A549 (cell line): Measurements from ENCODE around the gene CARS1. TPM values are rescaled to one million over a fixed set of nuclear protein-coding genes. Genes with fewer than 3 reads are reported as not detected.

Source experiments
- ATAC-seq, 2 experiments: fragments of 200-7000 bp in 1 of 2; fragments of >200 bp in 1 of 2; cut with Nextera tagmentation in 1 of 2; cut with Tn5 transposase in 1 of 2; 3 replicates each; pipeline versions ENCODE4 v1.8.0 to v1.9.1; 2018 to 2020; ENCODE audit warnings: mild to moderate bottlenecking in 1 of 2, moderate library complexity in 1 of 2
- CTCF ChIA-PET: fragments of 300-600 bp; sonication (Branson Sonifier 250); formaldehyde crosslinking; extraction: SDS; loops from one replicate; lab custom pipeline; 2021; ENCODE audit warnings: antibody characterized with exemption, inconsistent platforms; lab: Yijun Ruan, JAX
- POLR2A ChIA-PET: fragments of 350-600 bp; formaldehyde crosslinking; extraction: SDS; loops from one replicate; lab custom pipeline; 2021; ENCODE audit warnings: antibody characterized with exemption, inconsistent platforms; lab: Yijun Ruan, JAX
- DNase-seq, 2 experiments: peaks; one replicate each; pipeline versions ENCODE4 v3.0.0 to v3.0.0-alpha.2; 2011 to 2016; ENCODE audit warnings: low read depth in 1 of 2, low spot score in 1 of 2
- FAIRE-seq: peaks from 2 replicates; lab custom pipeline; 2011; peaks lifted over from hg19 to GRCh38; lab: Jason Lieb, UNC
- H3K27ac ChIP-seq, 2 experiments: fragments of >200 bp; sonication (Bioruptor Twin); formaldehyde crosslinking; 3 replicates each; pipeline ENCODE4 v1.5.1; 2016 to 2017
- H3K4me1 ChIP-seq: fragments of >200 bp; sonication (Bioruptor Twin); formaldehyde crosslinking; 3 replicates; pipeline ENCODE4 v1.6.1; 2016
- H3K4me2 ChIP-seq: fragments of >200 bp; sonication (Bioruptor Twin); formaldehyde crosslinking; 3 replicates; pipeline ENCODE4 v1.6.1; 2016
- H3K4me3 ChIP-seq: fragments of >200 bp; sonication (Bioruptor Twin); formaldehyde crosslinking; 3 replicates; pipeline ENCODE4 v1.5.1; 2016
- H3K9me3 ChIP-seq: fragments of >200 bp; sonication (Bioruptor Twin); formaldehyde crosslinking; 3 replicates; pipeline ENCODE4 v1.6.1; 2016
- BHLHE40 ChIP-seq: IDR thresholded peaks from 2 replicates; pipeline ENCODE4 v1.6.1; 2012; ENCODE audit warnings: low read depth, low read length, inconsistent platforms
- CBX2 ChIP-seq: fragments of 200-600 bp; sonication (generic); IDR thresholded peaks from 2 replicates; pipeline ENCODE4 v1.6.1; 2016; ENCODE audit warnings: low read depth, mild to moderate bottlenecking, borderline replicate concordance
- CBX8 ChIP-seq: fragments of 200-600 bp; sonication (generic); IDR thresholded peaks from 2 replicates; pipeline ENCODE4 v1.6.1; 2016
- CHD4 ChIP-seq: fragments of 200-600 bp; sonication (generic); IDR thresholded peaks from 2 replicates; pipeline ENCODE4 v1.6.1; 2016; ENCODE audit warnings: antibody characterized with exemption, mild to moderate bottlenecking, borderline replicate concordance
- EHF ChIP-seq: fragments of 250-450 bp; sonication (Bioruptor Pico); IDR thresholded peaks from 2 replicates; pipeline ENCODE4 v1.5.0; 2020; ENCODE audit warnings: mild to moderate bottlenecking
- EP300 ChIP-seq, 2 experiments: fragments of >200 bp; sonication (Bioruptor Twin); formaldehyde crosslinking; IDR thresholded peaks; 2 replicates in 1 of 2; 3 replicates in 1 of 2; pipeline ENCODE4 v1.6.1; 2016 to 2017
- FOSB ChIP-seq: fragments of 250-450 bp; sonication (Bioruptor Pico); IDR thresholded peaks from 2 replicates; pipeline ENCODE4 v1.5.0; 2020; ENCODE audit warnings: mild to moderate bottlenecking, moderate library complexity
- FOSL2 ChIP-seq, 2 experiments: fragments of 450-650 bp in 1 of 2; fragments of >200 bp in 1 of 2; sonication (Bioruptor Twin) in 1 of 2; formaldehyde crosslinking; IDR thresholded peaks; 2 replicates each; pipeline versions ENCODE4 v1.5.0 to v1.6.1; 2016 to 2020; ENCODE audit warnings: mild to moderate bottlenecking in 1 of 2, moderate library complexity in 1 of 2
- GATA3 ChIP-seq: IDR thresholded peaks from 2 replicates; pipeline ENCODE4 v1.6.1; 2012; ENCODE audit warnings: borderline replicate concordance
- HDAC2 ChIP-seq: fragments of 200-600 bp; sonication (generic); IDR thresholded peaks from 2 replicates; pipeline ENCODE4 v1.6.1; 2016
- HOXA7 ChIP-seq: fragments of 250-450 bp; sonication (Bioruptor Pico); IDR thresholded peaks from 2 replicates; pipeline ENCODE4 v1.5.0; 2020; ENCODE audit warnings: mild to moderate bottlenecking, moderate library complexity
- HOXB13 ChIP-seq: fragments of 250-450 bp; sonication (Bioruptor Pico); IDR thresholded peaks from 2 replicates; pipeline ENCODE4 v1.5.0; 2020; ENCODE audit warnings: low read depth, mild to moderate bottlenecking, moderate library complexity
- JUN ChIP-seq, 2 experiments: fragments of >200 bp; sonication (Bioruptor Twin); formaldehyde crosslinking; IDR thresholded peaks; 2 replicates in 1 of 2; 3 replicates in 1 of 2; pipeline ENCODE4 v1.6.1; 2016 to 2017
- KDM1A ChIP-seq: fragments of 200-600 bp; sonication (generic); IDR thresholded peaks from 2 replicates; pipeline ENCODE4 v1.6.1; 2016; ENCODE audit warnings: low read depth, mild to moderate bottlenecking
- MAZ ChIP-seq: fragments of 150-350 bp; IDR thresholded peaks from 2 replicates; pipeline ENCODE4 v1.6.1; 2014; ENCODE audit warnings: antibody characterized with exemption, low read depth, low read length, borderline replicate concordance
- PHF8 ChIP-seq: fragments of 200-600 bp; sonication (generic); IDR thresholded peaks from 2 replicates; pipeline ENCODE4 v1.6.1; 2016; ENCODE audit warnings: low read depth, mild to moderate bottlenecking, antibody characterized with exemption, moderate library complexity, borderline replicate concordance
- POLR2A ChIP-seq: IDR thresholded peaks from 2 replicates; pipeline ENCODE4 v1.6.1; 2012; ENCODE audit warnings: mild to moderate bottlenecking, low read length
- RAD21 ChIP-seq, 2 experiments: fragments of >200 bp in 1 of 2; sonication (Bioruptor Twin) in 1 of 2; formaldehyde crosslinking in 1 of 2; IDR thresholded peaks in 1 of 2; conservative IDR thresholded peaks in 1 of 2; 2 replicates in 1 of 2; 3 replicates in 1 of 2; pipeline ENCODE4 v1.6.1; 2012 to 2018; ENCODE audit warnings: inconsistent platforms in 1 of 2
- RARB ChIP-seq: fragments of 250-450 bp; sonication (Bioruptor Pico); IDR thresholded peaks from 2 replicates; pipeline ENCODE4 v1.8.0; 2021; ENCODE audit warnings: mild to moderate bottlenecking, moderate library complexity
- RCOR1 ChIP-seq: fragments of 150-350 bp; IDR thresholded peaks from 2 replicates; pipeline ENCODE4 v1.6.1; 2014; ENCODE audit warnings: antibody characterized with exemption, low read length, low read depth
- RNF2 ChIP-seq: fragments of 200-600 bp; sonication (generic); IDR thresholded peaks from 2 replicates; pipeline ENCODE4 v1.6.1; 2016; ENCODE audit warnings: low read depth, mild to moderate bottlenecking, antibody characterized with exemption, moderate library complexity, borderline replicate concordance
- SREBF2 ChIP-seq: fragments of 450-650 bp; IDR thresholded peaks from 2 replicates; pipeline ENCODE4 v1.6.1; 2014; ENCODE audit warnings: mild to moderate bottlenecking, moderate library complexity
- ZFP36 ChIP-seq: fragments of 450-650 bp; IDR thresholded peaks from 2 replicates; pipeline ENCODE4 v1.6.1; 2014; ENCODE audit warnings: borderline replicate concordance; ENCODE audit not compliant: partially characterized antibody
- ZSCAN20 ChIP-seq: fragments of 250-450 bp; sonication (Bioruptor Pico); IDR thresholded peaks from 2 replicates; pipeline ENCODE4 v1.8.0; 2022; ENCODE audit warnings: mild to moderate bottlenecking, moderate library complexity
- WGBS: methylation state at CpG from one replicate; pipeline ENCODE4 v1.1.6; 2017; ENCODE audit errors: missing lambda C conversion rate; 5-methylcytosine and 5-hydroxymethylcytosine counted together
- polyA plus RNA-seq, 4 experiments: library from polyadenylated mRNA; depleted of rRNA in 3 of 4; stranded (reverse); fragments of >200 nt; fragmentation: RNase III in 1 of 4; extraction: RNeasy Plus Mini Kit Qiagen cat#74134 plus additional on column Dnase treatment in 1 of 4; gene quantifications; 2 replicates in 3 of 4; 3 replicates in 1 of 4; pipeline ENCODE4 v1.2.3, GENCODE V29; 2011 to 2017
- TF ChIP-seq, protein P1 (sequence below): IDR thresholded peaks from 2 replicates; pipeline ENCODE4 v1.6.1; 2012; ENCODE audit warnings: low read depth, borderline replicate concordance
- TF ChIP-seq, protein P2 (sequence below): fragments of 450-650 bp; IDR thresholded peaks from 2 replicates; pipeline ENCODE4 v1.6.1; 2014; ENCODE audit warnings: antibody characterized with exemption
- TF ChIP-seq, protein P3 (sequence below): fragments of 250-450 bp; sonication (Bioruptor Pico); IDR thresholded peaks from 2 replicates; pipeline ENCODE4 v1.5.0; 2021; ENCODE audit warnings: mild to moderate bottlenecking, moderate library complexity, borderline replicate concordance
- TF ChIP-seq, protein P4 (sequence below): fragments of >200 bp; sonication (Bioruptor Twin); formaldehyde crosslinking; IDR thresholded peaks from 3 replicates; pipeline ENCODE4 v1.5.1; 2016
- TF ChIP-seq, protein P5 (sequence below): fragments of >200 bp; sonication (Bioruptor Twin); formaldehyde crosslinking; IDR thresholded peaks from 2 replicates; pipeline ENCODE4 v1.6.1; 2016

The CARS1 gene
- polyA plus RNA-seq, 2 of the 4 experiments (the other 2 are of a cell fraction), result 52.7 to 130 TPM

DNA sequence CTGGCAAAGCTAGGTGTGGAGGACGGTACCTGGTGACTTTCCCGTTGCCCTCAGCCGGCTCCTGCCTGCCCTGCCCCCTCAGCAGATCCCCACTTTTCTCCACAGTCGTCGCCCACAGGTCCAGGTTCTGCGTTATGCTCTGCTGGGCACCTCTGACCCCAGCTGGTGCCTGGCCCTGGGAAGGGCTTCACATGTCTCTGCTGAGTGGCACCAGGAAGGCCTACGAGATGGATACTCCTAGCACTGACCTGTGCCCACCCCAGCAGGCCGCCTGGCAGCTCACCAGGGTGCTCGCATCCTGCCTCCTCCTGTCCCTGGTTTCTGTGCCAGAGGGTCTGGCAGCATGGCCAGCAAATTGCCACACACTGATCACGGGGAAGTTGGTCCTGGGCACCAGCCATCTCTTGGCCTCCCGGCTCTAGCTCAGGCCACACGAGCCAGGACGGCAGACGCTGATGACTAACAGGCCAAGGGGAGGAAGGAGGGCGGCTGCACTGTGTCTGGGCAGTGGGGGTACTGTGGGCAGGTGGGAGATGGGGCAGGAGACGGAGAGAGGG, 13.8 kb downstream of the CARS1 start:
- no peak for FAIRE-seq
- no peak for DNase-seq
- Histone ChIP-seq H3K4me1 (no peaks in the 10 kb centered on the region; the same call in 2 of the 3 replicates), H3K9me3 (no peaks in the 10 kb centered on the region), H3K4me3 (no peak overlapping the region), H3K27ac (no peak overlapping the region), H3K4me2 (no peak overlapping the region)
- no peak for TF ChIP-seq CBX8
- no peak for TF ChIP-seq EHF (CRISPR knock-in tag)
- TF ChIP-seq SREBF2, result no peak
- no peak for TF ChIP-seq RCOR1
- no peak for TF ChIP-seq KDM1A
- TF ChIP-seq, protein P1, sequence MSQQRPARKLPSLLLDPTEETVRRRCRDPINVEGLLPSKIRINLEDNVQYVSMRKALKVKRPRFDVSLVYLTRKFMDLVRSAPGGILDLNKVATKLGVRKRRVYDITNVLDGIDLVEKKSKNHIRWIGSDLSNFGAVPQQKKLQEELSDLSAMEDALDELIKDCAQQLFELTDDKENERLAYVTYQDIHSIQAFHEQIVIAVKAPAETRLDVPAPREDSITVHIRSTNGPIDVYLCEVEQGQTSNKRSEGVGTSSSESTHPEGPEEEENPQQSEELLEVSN, result no peak
- TF ChIP-seq, protein P2, sequence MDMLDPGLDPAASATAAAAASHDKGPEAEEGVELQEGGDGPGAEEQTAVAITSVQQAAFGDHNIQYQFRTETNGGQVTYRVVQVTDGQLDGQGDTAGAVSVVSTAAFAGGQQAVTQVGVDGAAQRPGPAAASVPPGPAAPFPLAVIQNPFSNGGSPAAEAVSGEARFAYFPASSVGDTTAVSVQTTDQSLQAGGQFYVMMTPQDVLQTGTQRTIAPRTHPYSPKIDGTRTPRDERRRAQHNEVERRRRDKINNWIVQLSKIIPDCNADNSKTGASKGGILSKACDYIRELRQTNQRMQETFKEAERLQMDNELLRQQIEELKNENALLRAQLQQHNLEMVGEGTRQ, result no peak
- TF ChIP-seq, protein P3, sequence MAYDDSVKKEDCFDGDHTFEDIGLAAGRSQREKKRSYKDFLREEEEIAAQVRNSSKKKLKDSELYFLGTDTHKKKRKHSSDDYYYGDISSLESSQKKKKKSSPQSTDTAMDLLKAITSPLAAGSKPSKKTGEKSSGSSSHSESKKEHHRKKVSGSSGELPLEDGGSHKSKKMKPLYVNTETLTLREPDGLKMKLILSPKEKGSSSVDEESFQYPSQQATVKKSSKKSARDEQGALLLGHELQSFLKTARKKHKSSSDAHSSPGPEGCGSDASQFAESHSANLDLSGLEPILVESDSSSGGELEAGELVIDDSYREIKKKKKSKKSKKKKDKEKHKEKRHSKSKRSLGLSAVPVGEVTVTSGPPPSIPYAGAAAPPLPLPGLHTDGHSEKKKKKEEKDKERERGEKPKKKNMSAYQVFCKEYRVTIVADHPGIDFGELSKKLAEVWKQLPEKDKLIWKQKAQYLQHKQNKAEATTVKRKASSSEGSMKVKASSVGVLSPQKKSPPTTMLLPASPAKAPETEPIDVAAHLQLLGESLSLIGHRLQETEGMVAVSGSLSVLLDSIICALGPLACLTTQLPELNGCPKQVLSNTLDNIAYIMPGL (CRISPR knock-in tag), result no peak
- no peak for TF ChIP-seq GATA3
- TF ChIP-seq FOSL2 (IDR thresholded peaks at IDR 0.05), result no peak
- TF ChIP-seq FOSL2 (CRISPR knock-in tag; IDR thresholded peaks at IDR 0.05), result no peak
- TF ChIP-seq ZSCAN20, result no peak
- no peak for TF ChIP-seq CHD4
- TF ChIP-seq ZFP36, result no peak
- no peak for TF ChIP-seq RARB (CRISPR knock-in tag)
- TF ChIP-seq BHLHE40, result no peak
- no peak for TF ChIP-seq RAD21 (conservative IDR thresholded peaks at IDR 0.05 in 1 of 2, IDR thresholded peaks at IDR 0.05 in 1 of 2)
- TF ChIP-seq CBX2, result no peak
- TF ChIP-seq MAZ, result no peak
- WGBS, result 89% methylated on average over 16 of the region's 16 CpGs
- ATAC-seq, result no peak
- ChIA-PET CTCF (interaction anchor here (1.2 to 1.8 kb wide), 4 partner anchors 29 to 48 kb away, joined by 3 to 9 read pairs (median 4); no protein-coding TSS in a partner anchor), POLR2A (no interaction called here)

GRCh38 chr11:3042496-3043314, 14.5 kb downstream of the CARS1 start:
- 86% methylated on average over 8 of the region's 11 CpGs for WGBS
- no peaks in the 10 kb centered on the region for H3K9me3 ChIP-seq
- no peak overlapping the region for H3K4me3 ChIP-seq
- no peak overlapping the region for H3K27ac ChIP-seq
- no peak for ATAC-seq
- no peak for DNase-seq
- no peak for FAIRE-seq
- H3K4me2 ChIP-seq, result no peak overlapping the region
- ChIA-PET POLR2A (no interaction called here), CTCF (interaction anchor here (1.2 to 1.8 kb wide), 4 partner anchors 28 to 49 kb away, joined by 3 to 9 read pairs (median 4); no protein-coding TSS in a partner anchor)
- no peaks in the 10 kb centered on the region for H3K4me1 ChIP-seq
- no peak for TF ChIP-seq HOXB13 (CRISPR knock-in tag)
- no peak for TF ChIP-seq RNF2
- no peak for TF ChIP-seq RAD21 (conservative IDR thresholded peaks at IDR 0.05 in 1 of 2, IDR thresholded peaks at IDR 0.05 in 1 of 2)
- no peak for TF ChIP-seq MAZ
- no peak for TF ChIP-seq POLR2A
- TF ChIP-seq, protein P3 (CRISPR knock-in tag), result no peak
- no peak for TF ChIP-seq PHF8
- no peak for TF ChIP-seq JUN (IDR thresholded peaks at IDR 0.05)
- no peak for TF ChIP-seq HOXA7 (CRISPR knock-in tag)
- TF ChIP-seq HDAC2, result no peak
- no peak for TF ChIP-seq EP300 (IDR thresholded peaks at IDR 0.05)
- no peak for TF ChIP-seq FOSB (CRISPR knock-in tag)
- TF ChIP-seq, protein P4, sequence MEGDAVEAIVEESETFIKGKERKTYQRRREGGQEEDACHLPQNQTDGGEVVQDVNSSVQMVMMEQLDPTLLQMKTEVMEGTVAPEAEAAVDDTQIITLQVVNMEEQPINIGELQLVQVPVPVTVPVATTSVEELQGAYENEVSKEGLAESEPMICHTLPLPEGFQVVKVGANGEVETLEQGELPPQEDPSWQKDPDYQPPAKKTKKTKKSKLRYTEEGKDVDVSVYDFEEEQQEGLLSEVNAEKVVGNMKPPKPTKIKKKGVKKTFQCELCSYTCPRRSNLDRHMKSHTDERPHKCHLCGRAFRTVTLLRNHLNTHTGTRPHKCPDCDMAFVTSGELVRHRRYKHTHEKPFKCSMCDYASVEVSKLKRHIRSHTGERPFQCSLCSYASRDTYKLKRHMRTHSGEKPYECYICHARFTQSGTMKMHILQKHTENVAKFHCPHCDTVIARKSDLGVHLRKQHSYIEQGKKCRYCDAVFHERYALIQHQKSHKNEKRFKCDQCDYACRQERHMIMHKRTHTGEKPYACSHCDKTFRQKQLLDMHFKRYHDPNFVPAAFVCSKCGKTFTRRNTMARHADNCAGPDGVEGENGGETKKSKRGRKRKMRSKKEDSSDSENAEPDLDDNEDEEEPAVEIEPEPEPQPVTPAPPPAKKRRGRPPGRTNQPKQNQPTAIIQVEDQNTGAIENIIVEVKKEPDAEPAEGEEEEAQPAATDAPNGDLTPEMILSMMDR, result no peak
- TF ChIP-seq, protein P5, sequence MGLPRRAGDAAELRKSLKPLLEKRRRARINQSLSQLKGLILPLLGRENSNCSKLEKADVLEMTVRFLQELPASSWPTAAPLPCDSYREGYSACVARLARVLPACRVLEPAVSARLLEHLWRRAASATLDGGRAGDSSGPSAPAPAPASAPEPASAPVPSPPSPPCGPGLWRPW, result no peak
